Measurements from ENCODE around the gene LMCD1. TPM values are rescaled to one million over a fixed set of nuclear protein-coding genes. Genes with fewer than 3 reads are reported as not detected.
"Not testable (repeated sequence)": the region's sequence is repeated elsewhere in the genome, so short reads cannot be mapped to it uniquely, and the experiment has no call there.

Gene LMCD1
- total RNA-seq, 4 donors from 2014 or later: 1.6 to 90.8 (median 12.3) TPM

DNA sequence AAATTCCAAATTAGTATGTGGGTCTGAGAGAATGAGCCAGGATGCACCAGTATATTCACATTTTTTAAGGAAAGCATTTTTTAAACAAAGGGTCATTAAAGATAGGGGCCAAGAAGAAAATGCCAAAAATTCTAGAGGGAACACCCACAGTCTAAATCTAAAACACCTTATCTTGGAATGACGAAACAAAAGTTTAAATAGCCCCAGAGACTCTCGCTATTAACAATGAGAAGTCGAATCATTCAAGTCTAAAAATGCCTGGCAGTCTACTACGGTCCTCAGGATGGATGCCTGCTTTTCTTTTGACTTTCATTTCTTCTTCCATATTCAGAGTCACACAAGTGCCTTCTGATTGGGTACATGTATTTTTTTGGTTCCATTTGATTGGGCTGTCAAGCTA is 76.7 kb downstream of the LMCD1 start:
- Histone ChIP-seq H3K4me3 (no peak overlapping the region), H3K27me3 (no peaks in the 10 kb centered on the region)

DNA sequence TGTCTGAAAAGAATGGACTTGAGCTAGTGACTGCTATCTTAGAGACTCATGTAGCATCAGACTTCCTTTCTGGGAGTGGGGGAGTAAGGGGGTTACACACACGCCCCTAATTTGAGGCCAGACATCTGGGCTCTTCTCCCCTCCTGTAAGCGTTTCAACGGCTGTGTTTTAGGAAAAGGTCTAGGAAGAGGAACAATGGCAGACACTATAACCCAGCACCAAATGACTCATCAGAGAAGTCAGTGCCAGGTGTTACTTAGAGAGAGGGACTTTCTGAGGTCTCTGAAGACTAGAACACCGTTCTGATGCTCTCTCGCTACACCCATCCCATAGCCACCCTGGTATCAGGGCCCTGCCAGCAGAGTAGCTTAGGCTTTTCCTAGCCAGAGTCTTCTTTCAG is 77.5 kb downstream of the LMCD1 start:
- Histone ChIP-seq H3K4me3 (no peak overlapping the region), H3K27ac (no peak overlapping the region), H3K36me3 (no peaks in the 10 kb centered on the region), H3K4me1 (no peaks in the 10 kb centered on the region), H3K9me3 (no peaks in the 10 kb centered on the region), H3K27me3 (no peaks in the 10 kb centered on the region)
- TF ChIP-seq, protein P1, sequence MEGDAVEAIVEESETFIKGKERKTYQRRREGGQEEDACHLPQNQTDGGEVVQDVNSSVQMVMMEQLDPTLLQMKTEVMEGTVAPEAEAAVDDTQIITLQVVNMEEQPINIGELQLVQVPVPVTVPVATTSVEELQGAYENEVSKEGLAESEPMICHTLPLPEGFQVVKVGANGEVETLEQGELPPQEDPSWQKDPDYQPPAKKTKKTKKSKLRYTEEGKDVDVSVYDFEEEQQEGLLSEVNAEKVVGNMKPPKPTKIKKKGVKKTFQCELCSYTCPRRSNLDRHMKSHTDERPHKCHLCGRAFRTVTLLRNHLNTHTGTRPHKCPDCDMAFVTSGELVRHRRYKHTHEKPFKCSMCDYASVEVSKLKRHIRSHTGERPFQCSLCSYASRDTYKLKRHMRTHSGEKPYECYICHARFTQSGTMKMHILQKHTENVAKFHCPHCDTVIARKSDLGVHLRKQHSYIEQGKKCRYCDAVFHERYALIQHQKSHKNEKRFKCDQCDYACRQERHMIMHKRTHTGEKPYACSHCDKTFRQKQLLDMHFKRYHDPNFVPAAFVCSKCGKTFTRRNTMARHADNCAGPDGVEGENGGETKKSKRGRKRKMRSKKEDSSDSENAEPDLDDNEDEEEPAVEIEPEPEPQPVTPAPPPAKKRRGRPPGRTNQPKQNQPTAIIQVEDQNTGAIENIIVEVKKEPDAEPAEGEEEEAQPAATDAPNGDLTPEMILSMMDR (IDR thresholded peaks at IDR 0.05): no peak
- no peak for TF ChIP-seq POLR2A (IDR thresholded peaks at IDR 0.05)
- no peak for DNase-seq

More for the DNA sequence above, 76.7 kb downstream of the LMCD1 start:
- DNase-seq: no peak
- Histone ChIP-seq H3K4me1 (no peaks in the 10 kb centered on the region), H3K27ac (no peak overlapping the region), H3K36me3 (no peaks in the 10 kb centered on the region), H3K9me3 (no peaks in the 10 kb centered on the region)
- TF ChIP-seq POLR2A (IDR thresholded peaks at IDR 0.05): no peak
- TF ChIP-seq, protein P1 (IDR thresholded peaks at IDR 0.05): no peak

DNA sequence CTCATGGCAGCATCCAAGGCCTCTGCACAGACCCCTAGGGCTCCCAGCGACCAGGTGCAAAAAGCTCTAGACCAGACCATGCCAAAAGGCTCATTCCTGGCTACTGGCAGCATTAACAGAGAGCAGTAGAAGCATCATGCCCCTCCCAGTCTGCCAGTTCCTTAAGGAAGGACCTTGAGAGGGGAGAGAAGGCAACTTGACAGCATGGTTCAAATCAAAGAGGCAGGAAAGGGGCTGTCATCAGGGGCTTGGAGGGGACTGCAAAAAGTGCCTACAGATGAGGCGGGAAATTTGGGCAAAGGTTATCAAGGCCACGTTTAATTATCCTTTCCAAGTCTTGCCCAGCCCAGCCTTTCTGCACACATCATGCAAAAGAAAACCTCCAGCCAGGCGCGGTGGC is 78.3 kb downstream of the LMCD1 start:
- DNase-seq: no peak
- no peaks in the 10 kb centered on the region for H3K36me3 ChIP-seq
- TF ChIP-seq POLR2A (IDR thresholded peaks at IDR 0.05): no peak
- TF ChIP-seq, protein P1 (IDR thresholded peaks at IDR 0.05): no peak
- H3K9me3 ChIP-seq: no peaks in the 10 kb centered on the region
- no peaks in the 10 kb centered on the region for H3K4me1 ChIP-seq
- no peak overlapping the region for H3K4me3 ChIP-seq
- H3K27ac ChIP-seq: no peak overlapping the region
- no peaks in the 10 kb centered on the region for H3K27me3 ChIP-seq

- H3K27ac ChIP-seq, H3K27me3 ChIP-seq, H3K9me3 ChIP-seq, DNase-seq, H3K4me1 ChIP-seq, H3K4me3 ChIP-seq, H3K36me3 ChIP-seq: not testable (repeated sequence)
Observed at GRCh38 chr3:8580434-8580833, 78.8 kb downstream of the LMCD1 start.

GRCh38 chr3:8581373-8581772 is 79.8 kb downstream of the LMCD1 start:
- TF ChIP-seq, protein P1 (IDR thresholded peaks at IDR 0.05): no peak
- TF ChIP-seq POLR2A (IDR thresholded peaks at IDR 0.05): no peak
- no peaks in the 10 kb centered on the region for H3K36me3 ChIP-seq
- H3K27me3 ChIP-seq: no peaks in the 10 kb centered on the region
- DNase-seq: no peak
- no peaks in the 10 kb centered on the region for H3K9me3 ChIP-seq
- no peak overlapping the region for H3K27ac ChIP-seq
- no peak overlapping the region for H3K4me3 ChIP-seq
- H3K4me1 ChIP-seq: no peaks in the 10 kb centered on the region

DNA sequence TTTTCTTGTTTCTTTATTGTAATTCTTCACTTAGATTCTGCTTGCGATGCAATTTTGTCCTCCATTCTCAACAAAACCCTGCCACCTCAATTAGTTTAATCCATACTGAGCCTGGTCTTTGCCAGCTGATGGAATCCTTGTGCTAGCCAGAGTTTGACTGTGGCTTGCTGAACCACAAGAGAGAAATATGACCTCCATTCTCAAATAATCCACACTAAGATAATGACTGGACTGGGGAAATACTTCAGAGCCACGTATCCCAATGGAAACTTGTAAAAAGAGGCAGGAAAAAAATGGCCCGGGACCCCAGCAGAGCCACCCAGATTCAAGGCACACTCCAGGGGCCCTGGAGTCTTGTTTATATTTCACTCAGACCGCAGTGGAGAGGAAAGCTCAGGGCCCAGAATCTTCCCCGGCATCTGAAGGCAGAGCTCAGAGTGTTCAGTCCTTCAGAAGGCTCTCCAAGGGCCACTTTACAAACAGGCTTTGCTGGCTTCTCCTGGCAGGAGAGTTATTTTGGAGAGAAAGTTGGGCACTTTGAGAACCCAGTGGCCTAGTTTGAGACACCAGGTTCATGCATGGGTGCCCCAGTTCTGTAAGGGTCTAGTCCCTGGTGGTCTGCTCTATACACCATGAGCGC is 80.3 kb downstream of the LMCD1 start:
- no peak overlapping the region for H3K4me3 ChIP-seq
- no peaks in the 10 kb centered on the region for H3K4me1 ChIP-seq
- H3K9me3 ChIP-seq: no peaks in the 10 kb centered on the region
- H3K27me3 ChIP-seq: no peaks in the 10 kb centered on the region
- no peak overlapping the region for H3K27ac ChIP-seq
- no peaks in the 10 kb centered on the region for H3K36me3 ChIP-seq
- no peak for DNase-seq
- TF ChIP-seq, protein P1 (IDR thresholded peaks at IDR 0.05): no peak
- TF ChIP-seq POLR2A (IDR thresholded peaks at IDR 0.05): no peak
